Nephron (organoid): ENCODE results near the gene RAB11FIP4.
A peak's percentile ranks its signal among the peaks of the same experiment; 100 is the strongest.

Experiments used
- H3K27ac Mint-ChIP-seq, 3 experiments: 2 replicates each; pipeline ENCODE4 v1.8.0; 2020; ENCODE audit warnings: mixed read lengths in 3 of 3, mild to moderate bottlenecking in 2 of 3, moderate library complexity in 1 of 3
- H3K27me3 Mint-ChIP-seq: 2 replicates; pipeline ENCODE4 v1.8.0; 2021; ENCODE audit warnings: low read depth, mild to moderate bottlenecking, moderate library complexity, mixed read lengths
- H3K36me3 Mint-ChIP-seq: 2 replicates; pipeline ENCODE4 v1.8.0; 2020; ENCODE audit warnings: low read depth, mixed read lengths
- H3K4me1 Mint-ChIP-seq: 2 replicates; pipeline ENCODE4 v1.8.0; 2020; ENCODE audit warnings: mixed read lengths
- H3K4me3 Mint-ChIP-seq, 3 experiments: 2 replicates each; pipeline ENCODE4 v1.8.0; 2020; ENCODE audit warnings: mild to moderate bottlenecking in 3 of 3, mixed read lengths in 3 of 3, moderate library complexity in 2 of 3
- H3K9me3 Mint-ChIP-seq: 2 replicates; pipeline ENCODE4 v1.8.0; 2020; ENCODE audit warnings: mixed read lengths
- CTCF ChIP-seq, 3 experiments: fragments of 200-600 bp; sonication (generic); IDR thresholded peaks; one replicate each; pipeline ENCODE4 v1.5.0; 2021; ENCODE audit warnings: antibody characterized with exemption in 3 of 3; ENCODE audit not compliant: unreplicated experiment in 3 of 3

The RAB11FIP4 gene

GRCh38 chr17:31535581-31535981 lies 144.1 kb downstream of the RAB11FIP4 start:
- peaks cover 50% of the 10 kb centered on the region for H3K4me1 Mint-ChIP-seq
- no peaks in the 10 kb centered on the region for H3K36me3 Mint-ChIP-seq
- H3K4me3 Mint-ChIP-seq, result no peak overlapping the region
- H3K27me3 Mint-ChIP-seq, result peaks cover 3% of the 10 kb centered on the region
- H3K27ac Mint-ChIP-seq, result no peak overlapping the region
- no peaks in the 10 kb centered on the region for H3K9me3 Mint-ChIP-seq
- no peak for TF ChIP-seq CTCF (IDR thresholded peaks at IDR 0.05; ENCODE audit: unreplicated experiment in 3 of 3)

- Mint-ChIP-seq H3K27ac (no peak overlapping the region), H3K36me3 (no peaks in the 10 kb centered on the region), H3K4me3 (no peak overlapping the region), H3K9me3 (no peaks in the 10 kb centered on the region), H3K27me3 (peaks cover 4% of the 10 kb centered on the region), H3K4me1 (peaks cover 48% of the 10 kb centered on the region)
- TF ChIP-seq CTCF (IDR thresholded peaks at IDR 0.05; ENCODE audit: unreplicated experiment in 3 of 3), result no peak
Measured at GRCh38 chr17:31536451-31536850, 145.0 kb downstream of the RAB11FIP4 start.

- peak overlapping the region in 2 of 3 experiments; percentile 45 to 92 for H3K27ac Mint-ChIP-seq
- no peak overlapping the region for H3K4me3 Mint-ChIP-seq
- TF ChIP-seq CTCF (IDR thresholded peaks at IDR 0.05; ENCODE audit: unreplicated experiment in 3 of 3), result no peak
- peaks cover 4% of the 10 kb centered on the region for H3K27me3 Mint-ChIP-seq
- H3K36me3 Mint-ChIP-seq, result no peaks in the 10 kb centered on the region
- H3K9me3 Mint-ChIP-seq, result no peaks in the 10 kb centered on the region
- H3K4me1 Mint-ChIP-seq, result peaks cover 36% of the 10 kb centered on the region
Measured at GRCh38 chr17:31537565-31538011, 146.1 kb downstream of the RAB11FIP4 start.

GRCh38 chr17:31538080-31538762 lies 146.7 kb downstream of the RAB11FIP4 start:
- peak overlapping the region in 2 of 3 experiments; percentile 45 to 92 for H3K27ac Mint-ChIP-seq

GRCh38 chr17:31540602-31541307 lies 149.3 kb downstream of the RAB11FIP4 start:
- H3K27me3 Mint-ChIP-seq, result peaks cover 3% of the 10 kb centered on the region
- H3K4me1 Mint-ChIP-seq, result peaks cover 18% of the 10 kb centered on the region
- H3K4me3 Mint-ChIP-seq, result no peak overlapping the region
- H3K36me3 Mint-ChIP-seq, result no peaks in the 10 kb centered on the region
- H3K27ac Mint-ChIP-seq, result no peak overlapping the region
- TF ChIP-seq CTCF (IDR thresholded peaks at IDR 0.05; ENCODE audit: unreplicated experiment in 3 of 3), result no peak
- H3K9me3 Mint-ChIP-seq, result no peaks in the 10 kb centered on the region

More at GRCh38 chr17:31538080-31538762, 146.7 kb downstream of the RAB11FIP4 start:
- no peaks in the 10 kb centered on the region for H3K36me3 Mint-ChIP-seq
- no peak overlapping the region for H3K4me3 Mint-ChIP-seq
- H3K27me3 Mint-ChIP-seq, result peaks cover 3% of the 10 kb centered on the region
- TF ChIP-seq CTCF (IDR thresholded peaks at IDR 0.05; ENCODE audit: unreplicated experiment in 3 of 3), result no peak
- no peaks in the 10 kb centered on the region for H3K9me3 Mint-ChIP-seq
- H3K4me1 Mint-ChIP-seq, result peaks cover 30% of the 10 kb centered on the region
